GM23338 (cell line): Measurements from ENCODE around the gene ELFN2. TPM values are rescaled to one million over a fixed set of nuclear protein-coding genes. Genes with fewer than 3 reads are reported as not detected.

ENCODE experiments used
- ATAC-seq: fragments of 200-7000 bp; cut with Tn5 transposase; 3 replicates; pipeline ENCODE4 v1.9.1; 2020
- DNase-seq: peaks from one replicate; pipeline ENCODE4 v3.0.0-alpha.2; 2015; ENCODE audit warnings: low spot score
- H2AFZ ChIP-seq: fragments of 200-600 bp; sonication (generic); 2 replicates; pipeline ENCODE4 v1.8.0; 2016; ENCODE audit warnings: antibody characterized with exemption, mild to moderate bottlenecking, moderate library complexity
- H3F3A ChIP-seq: fragments of 200-600 bp; sonication (generic); replicated peaks from 2 replicates; pipeline ENCODE4 v1.8.0; 2017; ENCODE audit warnings: antibody characterized with exemption, mixed run types, low read depth
- H3K27ac ChIP-seq: fragments of 200-600 bp; sonication (generic); 2 replicates; pipeline ENCODE4 v1.6.1; 2016; ENCODE audit warnings: low read depth
- H3K27me3 ChIP-seq: fragments of 200-600 bp; sonication (generic); 2 replicates; pipeline ENCODE4 v1.8.0; 2016; ENCODE audit warnings: mild to moderate bottlenecking, mixed run types, moderate library complexity; ENCODE audit not compliant: insufficient read depth
- H3K36me3 ChIP-seq: fragments of 200-600 bp; sonication (generic); 2 replicates; pipeline ENCODE4 v1.8.0; 2016; ENCODE audit warnings: mild to moderate bottlenecking; ENCODE audit not compliant: insufficient read depth
- H3K4me1 ChIP-seq: fragments of 200-600 bp; sonication (generic); 2 replicates; pipeline ENCODE4 v1.8.0; 2016; ENCODE audit warnings: mild to moderate bottlenecking, moderate library complexity; ENCODE audit not compliant: insufficient read depth
- H3K4me2 ChIP-seq: fragments of 200-600 bp; sonication (generic); 2 replicates; pipeline ENCODE4 v1.7.1; 2017; ENCODE audit warnings: mixed run types
- H3K4me3 ChIP-seq: fragments of 200-600 bp; sonication (generic); 2 replicates; pipeline ENCODE4 v1.6.1; 2016; ENCODE audit warnings: mixed run types
- H3K79me2 ChIP-seq: fragments of 200-600 bp; sonication (generic); replicated peaks from 2 replicates; pipeline ENCODE4 v1.8.0; 2017; ENCODE audit warnings: mild to moderate bottlenecking; ENCODE audit not compliant: insufficient read depth
- H3K9me2 ChIP-seq: fragments of 200-600 bp; sonication (generic); 2 replicates; pipeline ENCODE4 v1.8.0; 2017; ENCODE audit not compliant: insufficient read depth
- H4K20me1 ChIP-seq: fragments of 200-600 bp; sonication (generic); replicated peaks from 2 replicates; pipeline ENCODE4 v1.8.0; 2017; ENCODE audit warnings: mild to moderate bottlenecking; ENCODE audit not compliant: insufficient read depth
- H3K27ac Mint-ChIP-seq: 2 replicates; pipeline ENCODE4 v1.8.0; 2020; ENCODE audit warnings: inconsistent platforms, mild to moderate bottlenecking, moderate library complexity, mixed read lengths
- H3K27me3 Mint-ChIP-seq: 3 replicates; pipeline ENCODE4 v1.8.0; 2022; ENCODE audit warnings: low read depth, mild to moderate bottlenecking, moderate library complexity, mixed read lengths, inconsistent platforms; ENCODE audit not compliant: insufficient read depth, poor library complexity
- H3K36me3 Mint-ChIP-seq: 3 replicates; pipeline ENCODE4 v1.8.0; 2021; ENCODE audit warnings: low read depth, mild to moderate bottlenecking, inconsistent platforms, moderate library complexity, mixed read lengths
- H3K4me1 Mint-ChIP-seq: 3 replicates; pipeline ENCODE4 v1.8.0; 2020; ENCODE audit warnings: mild to moderate bottlenecking, inconsistent platforms, mixed read lengths
- H3K4me3 Mint-ChIP-seq: 3 replicates; pipeline ENCODE4 v1.8.0; 2021; ENCODE audit warnings: moderate library complexity, mild to moderate bottlenecking, inconsistent platforms, mixed read lengths
- H3K9me3 Mint-ChIP-seq: 3 replicates; pipeline ENCODE4 v1.8.0; 2020; ENCODE audit warnings: moderate library complexity, mild to moderate bottlenecking, inconsistent platforms, mixed read lengths
- CREB1 ChIP-seq: fragments of 250-450 bp; sonication (Bioruptor Pico); IDR thresholded peaks from 2 replicates; pipeline ENCODE4 v1.5.0; 2020; ENCODE audit warnings: low read depth, mild to moderate bottlenecking, moderate library complexity
- CTCF ChIP-seq, 2 experiments: fragments of 200-600 bp in 1 of 2; sonication (generic) in 1 of 2; conservative IDR thresholded peaks; 2 replicates each; pipeline versions ENCODE4 v1.5.1 to v1.6.1; 2016 to 2017; ENCODE audit warnings: antibody characterized with exemption in 2 of 2, low read depth in 2 of 2, mild to moderate bottlenecking in 2 of 2, moderate library complexity in 1 of 2
- ETS1 ChIP-seq: IDR thresholded peaks from 2 replicates; pipeline ENCODE4 v1.6.1; 2016; ENCODE audit warnings: antibody characterized with exemption
- EZH2 ChIP-seq: fragments of 200-600 bp; sonication (generic); IDR thresholded peaks from one replicate; pipeline ENCODE4 v1.8.0; 2017; ENCODE audit warnings: antibody characterized with exemption, mild to moderate bottlenecking, low read depth; ENCODE audit not compliant: unreplicated experiment
- EZH2phosphoT487 ChIP-seq: fragments of 200-600 bp; sonication (generic); IDR thresholded peaks from one replicate; pipeline ENCODE4 v1.8.1; 2018; ENCODE audit warnings: antibody characterized with exemption; ENCODE audit not compliant: unreplicated experiment
- JUNB ChIP-seq: IDR thresholded peaks from one replicate; pipeline ENCODE4 v1.6.1; 2016; ENCODE audit warnings: antibody characterized with exemption; ENCODE audit not compliant: unreplicated experiment
- NANOG ChIP-seq: IDR thresholded peaks from 2 replicates; pipeline ENCODE4 v1.6.1; 2016; ENCODE audit warnings: antibody characterized with exemption, borderline replicate concordance
- POLR2AphosphoS5 ChIP-seq: IDR thresholded peaks from 2 replicates; pipeline ENCODE4 v1.6.1; 2016; ENCODE audit warnings: antibody characterized with exemption, low read depth
- REST ChIP-seq: IDR thresholded peaks from one replicate; pipeline ENCODE4 v1.6.1; 2018; ENCODE audit warnings: antibody characterized with exemption; ENCODE audit not compliant: unreplicated experiment
- STAT1 ChIP-seq: IDR thresholded peaks from one replicate; pipeline ENCODE4 v1.6.1; 2016; ENCODE audit warnings: antibody characterized with exemption; ENCODE audit not compliant: unreplicated experiment
- ZNF114 ChIP-seq: fragments of 250-450 bp; sonication (Bioruptor Pico); IDR thresholded peaks from 2 replicates; pipeline ENCODE4 v1.5.0; 2020; ENCODE audit warnings: mild to moderate bottlenecking, moderate library complexity
- ZNF331 ChIP-seq: fragments of 250-450 bp; sonication (Bioruptor Pico); IDR thresholded peaks from 2 replicates; pipeline ENCODE4 v1.5.0; 2020; ENCODE audit warnings: low read depth, mild to moderate bottlenecking, moderate library complexity
- ZNF462 ChIP-seq: fragments of 250-450 bp; sonication (Bioruptor Pico); IDR thresholded peaks from 2 replicates; pipeline ENCODE4 v1.5.0; 2020; ENCODE audit warnings: mild to moderate bottlenecking, moderate library complexity
- polyA plus RNA-seq: library from polyadenylated mRNA; unstranded; fragments of >200 nt; fragmentation: Nextera tagmentation; extraction: Ambion mirVana; gene quantifications from 2 replicates; pipeline ENCODE4 v1.2.1, GENCODE V29; 2016
- total RNA-seq: library from RNA; depleted of rRNA; stranded (reverse); fragments of >200 nt; shearing (Covaris generic); gene quantifications from 2 replicates; pipeline ENCODE4 v1.2.3, GENCODE V29; 2014

Gene ELFN2
- total and polyA plus RNA-seq, 2 experiments from 2014 or later = 0.18 to 0.35 TPM

- no peaks in the 10 kb centered on the region for H3K4me1 ChIP-seq
- H3K27me3 Mint-ChIP-seq = peaks cover 14% of the 10 kb centered on the region
- no peaks in the 10 kb centered on the region for H4K20me1 ChIP-seq
- no peaks in the 10 kb centered on the region for H3K27me3 ChIP-seq
- no peak overlapping the region for H3K4me3 ChIP-seq
- no peaks in the 10 kb centered on the region for H3K9me3 Mint-ChIP-seq
- H3K27ac Mint-ChIP-seq = no peak overlapping the region
- peaks cover 14% of the 10 kb centered on the region for H3K4me1 Mint-ChIP-seq
- no peak overlapping the region for H3K27ac ChIP-seq
- no peak overlapping the region for H3K4me2 ChIP-seq
- no peak overlapping the region for H3K4me3 Mint-ChIP-seq
- no peaks in the 10 kb centered on the region for H3K36me3 Mint-ChIP-seq
- H3K9me2 ChIP-seq = no peaks in the 10 kb centered on the region
- no peak for ATAC-seq
- H3F3A ChIP-seq = no peaks in the 10 kb centered on the region
- no peak for DNase-seq
- H3K36me3 ChIP-seq = no peaks in the 10 kb centered on the region
- no peak overlapping the region for H2AFZ ChIP-seq
- no peaks in the 10 kb centered on the region for H3K79me2 ChIP-seq
- TF ChIP-seq NANOG (no peak), ZNF331 (CRISPR knock-in tag) (no peak), REST (no peak), EZH2phosphoT487 (no peak), STAT1 (no peak), ZNF114 (CRISPR knock-in tag) (no peak), ZNF462 (CRISPR knock-in tag) (no peak), CTCF (conservative IDR thresholded peaks at IDR 0.05; ENCODE audit: low read depth in 2 of 2) (no peak), CREB1 (no peak), ETS1 (no peak), EZH2 (no peak), JUNB (no peak), POLR2AphosphoS5 (no peak)
Observed at GRCh38 chr22:37459206-37459605, 31.9 kb upstream of the ELFN2 start.
